Fibroblast of pulmonary artery (primary cell): ENCODE data around the gene SLC7A9.
"Not testable (repeated sequence)": the region's sequence is repeated elsewhere in the genome, so short reads cannot be mapped to it uniquely, and the experiment has no call there.

Source experiments
- DNase-seq: peaks from one replicate; pipeline ENCODE4 v3.0.0-alpha.2; 2010; ENCODE audit warnings: low read depth
- H3K4me3 ChIP-seq: replicated peaks from 2 replicates; pipeline ENCODE4 v1.5.1; 2011; ENCODE audit warnings: low read depth, mild to moderate bottlenecking, control low read depth, low read length, moderate library complexity
- CTCF ChIP-seq: IDR thresholded peaks from 2 replicates; pipeline ENCODE4 v1.5.1; 2011; ENCODE audit warnings: mild to moderate bottlenecking, control low read depth, low read length, inconsistent platforms; ENCODE audit errors: missing control alignments

The SLC7A9 gene

DNA sequence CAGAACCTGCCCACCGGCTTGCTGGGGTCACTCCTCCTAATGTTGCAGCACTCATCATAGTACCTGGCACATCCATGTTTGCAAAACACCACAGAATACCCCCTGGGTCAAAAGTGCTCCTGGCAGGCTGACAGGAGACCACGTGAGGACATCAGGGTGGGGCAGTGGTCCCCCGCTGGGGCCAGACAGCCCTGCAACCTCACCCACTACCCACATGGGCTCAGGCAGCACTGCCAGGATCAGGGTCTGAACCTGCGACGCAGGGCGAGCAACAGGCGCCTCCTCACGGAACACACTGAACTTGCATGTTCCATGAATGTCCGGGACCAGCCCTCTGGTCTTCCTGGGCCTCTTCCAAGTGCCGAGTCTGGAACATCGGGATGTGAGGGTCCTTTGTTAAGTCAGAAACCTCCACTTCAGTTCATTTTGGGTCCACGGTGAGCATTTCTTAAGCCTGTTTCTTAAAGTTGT, 1.4 kb upstream of the SLC7A9 start:
- H3K4me3 ChIP-seq = no peak overlapping the region
- no peak for DNase-seq
- TF ChIP-seq CTCF = no peak

GRCh38 chr19:32869966-32870573, 503 bp upstream of the SLC7A9 start:
- no peak for TF ChIP-seq CTCF
- DNase-seq = no peak
- H3K4me3 ChIP-seq = no peak overlapping the region

- DNase-seq = no peak
- H3K4me3 ChIP-seq = no peak overlapping the region
- TF ChIP-seq CTCF = no peak
These were observed 1.2 kb downstream of the SLC7A9 start for GRCh38 chr19:32868206-32868950.

GRCh38 chr19:32867436-32867835, 2.1 kb downstream of the SLC7A9 start:
- DNase-seq, H3K4me3 ChIP-seq: not testable (repeated sequence)

GRCh38 chr19:32866564-32867265, 2.9 kb downstream of the SLC7A9 start:
- no peak for DNase-seq
- no peak overlapping the region for H3K4me3 ChIP-seq
- no peak for TF ChIP-seq CTCF

- no peak for DNase-seq
- TF ChIP-seq CTCF = no peak
- no peak overlapping the region for H3K4me3 ChIP-seq
These were observed 3.5 kb downstream of the SLC7A9 start for GRCh38 chr19:32866061-32866460.

GRCh38 chr19:32865326-32865725, 4.2 kb downstream of the SLC7A9 start:
- no peak for TF ChIP-seq CTCF
- DNase-seq = no peak
- H3K4me3 ChIP-seq = no peak overlapping the region
